T47D (cell line): Measurements from ENCODE around the gene CCDC192.

Experiments
- DNase-seq, 2 experiments: peaks; one replicate each; pipeline versions ENCODE4 v3.0.0 to v3.0.0-alpha.2; 2011 to 2012; ENCODE audit warnings: low read depth in 1 of 2, low spot score in 1 of 2
- JUND ChIP-seq: IDR thresholded peaks from 2 replicates; pipeline ENCODE4 v1.6.1; 2012; ENCODE audit warnings: low read depth
- in situ Hi-C: cut with HindIII; loops from 2 replicates; pipeline ENCODE4 v1.10.0; 2016; ENCODE audit warnings: low sequenced_read_pairs, low pct_unique_long_range_greater_than_20kb

Gene CCDC192

GRCh38 chr5:127961006-127961762 is 258.0 kb downstream of the CCDC192 start:
- no peak for TF ChIP-seq JUND
- in situ Hi-C loops: no loop called here
- DNase-seq: no peak

- TF ChIP-seq JUND: no peak
- no peak for DNase-seq
- in situ Hi-C loops: no loop called here
Observed at GRCh38 chr5:127961763-127962145, 258.6 kb downstream of the CCDC192 start.

- in situ Hi-C loops: no loop called here
- no peak for DNase-seq
Observed at GRCh38 chr5:127962491-127962890, 259.3 kb downstream of the CCDC192 start.

GRCh38 chr5:127963233-127963632 is 260.0 kb downstream of the CCDC192 start:
- DNase-seq: no peak
- TF ChIP-seq JUND: no peak

More at GRCh38 chr5:127962491-127962890, 259.3 kb downstream of the CCDC192 start:
- no peak for TF ChIP-seq JUND

GRCh38 chr5:127963931-127964330 is 260.7 kb downstream of the CCDC192 start:
- no peak for DNase-seq
- in situ Hi-C loops: no loop called here
- TF ChIP-seq JUND: no peak

More at GRCh38 chr5:127963233-127963632, 260.0 kb downstream of the CCDC192 start:
- in situ Hi-C loops: no loop called here

GRCh38 chr5:127967323-127967982 is 264.3 kb downstream of the CCDC192 start:
- no peak for DNase-seq
- no peak for TF ChIP-seq JUND
- in situ Hi-C loops: no loop called here

- in situ Hi-C loops: no loop called here
- DNase-seq: no peak
- no peak for TF ChIP-seq JUND
Observed at GRCh38 chr5:127967983-127968592, 264.9 kb downstream of the CCDC192 start.

- in situ Hi-C loops: no loop called here
- TF ChIP-seq JUND: no peak
- no peak for DNase-seq
Observed at GRCh38 chr5:127969002-127969401, 265.8 kb downstream of the CCDC192 start.

- no peak for TF ChIP-seq JUND
- in situ Hi-C loops: no loop called here
- no peak for DNase-seq
Observed at GRCh38 chr5:127969651-127970050, 266.5 kb downstream of the CCDC192 start.

- in situ Hi-C loops: no loop called here
- no peak for DNase-seq
- TF ChIP-seq JUND: no peak
Observed at GRCh38 chr5:127970081-127970480, 266.9 kb downstream of the CCDC192 start.

GRCh38 chr5:127970854-127971425 is 267.7 kb downstream of the CCDC192 start:
- no peak for TF ChIP-seq JUND
- in situ Hi-C loops: no loop called here
- no peak for DNase-seq

GRCh38 chr5:127975961-127976360 is 272.8 kb downstream of the CCDC192 start:
- in situ Hi-C loops: no loop called here
- no peak for DNase-seq
- no peak for TF ChIP-seq JUND

GRCh38 chr5:127976525-127976924 is 273.3 kb downstream of the CCDC192 start:
- DNase-seq: no peak
- no peak for TF ChIP-seq JUND
- in situ Hi-C loops: no loop called here
